IMR-90 (cell line): ENCODE results near the gene ROR2. TPM values are rescaled to one million over a fixed set of nuclear protein-coding genes. Genes with fewer than 3 reads are reported as not detected.

ENCODE experiments used
- ATAC-seq: fragments of 200-7000 bp; cut with Tn5 transposase; 2 replicates; pipeline ENCODE4 v1.9.1; 2020; ENCODE audit warnings: low read depth, mild to moderate bottlenecking, moderate library complexity
- BruUV-seq: library from RNA; stranded (reverse); fragments of 400-500 nt; replicated peaks from 2 replicates; lab custom pipeline; 2021; lab: Mats Ljungman, UMichigan
- CTCF ChIA-PET: fragments of 300-600 bp; formaldehyde crosslinking; extraction: SDS; loops from one replicate; lab custom pipeline; 2021; ENCODE audit warnings: antibody characterized with exemption; lab: Yijun Ruan, JAX
- POLR2A ChIA-PET: fragments of 300-600 bp; sonication (Branson Sonifier 250); formaldehyde crosslinking; loops from one replicate; lab custom pipeline; 2022; ENCODE audit warnings: antibody characterized with exemption; ENCODE audit not compliant: unreplicated experiment; lab: Charles Lee
- DNase-seq: peaks from one replicate; pipeline ENCODE4 v3.0.0; 2013
- H2AFZ ChIP-seq: replicated peaks from 2 replicates; pipeline ENCODE3; 2013; ENCODE audit warnings: low read length, mild to moderate bottlenecking; ENCODE audit not compliant: poor library complexity
- H2AK5ac ChIP-seq: 2 replicates; pipeline ENCODE4 v1.6.1; 2013; ENCODE audit warnings: low read depth, low read length, inconsistent platforms
- H2AK9ac ChIP-seq: replicated peaks from 2 replicates; pipeline ENCODE3; 2013; ENCODE audit warnings: mild to moderate bottlenecking, low read depth, low read length, moderate library complexity; ENCODE audit not compliant: poor library complexity
- H2BK120ac ChIP-seq: 2 replicates; pipeline ENCODE4 v1.6.1; 2013; ENCODE audit warnings: low read depth, low read length, inconsistent platforms
- H2BK15ac ChIP-seq: 3 replicates; pipeline ENCODE4 v1.6.1; 2013; ENCODE audit warnings: low read depth, low read length, inconsistent platforms
- H2BK20ac ChIP-seq: 2 replicates; pipeline ENCODE4 v1.6.1; 2013; ENCODE audit warnings: low read depth, mild to moderate bottlenecking, inconsistent platforms, low read length, moderate library complexity
- H2BK5ac ChIP-seq: 2 replicates; pipeline ENCODE4 v1.6.1; 2013; ENCODE audit warnings: mild to moderate bottlenecking, low read depth, low read length, inconsistent platforms; ENCODE audit not compliant: poor library complexity, severe bottlenecking
- H3K14ac ChIP-seq: replicated peaks from 2 replicates; pipeline ENCODE4 v1.6.1; 2013; ENCODE audit warnings: low read depth, low read length, inconsistent platforms
- H3K18ac ChIP-seq: 2 replicates; pipeline ENCODE4 v1.6.1; 2013; ENCODE audit warnings: low read depth, low read length, control low read depth
- H3K23ac ChIP-seq: 2 replicates; pipeline ENCODE4 v1.6.1; 2013; ENCODE audit warnings: low read depth, low read length, inconsistent platforms
- H3K27ac ChIP-seq: 2 replicates; pipeline ENCODE4 v1.5.1; 2013; ENCODE audit warnings: mild to moderate bottlenecking, control low read depth, low read length; ENCODE audit not compliant: insufficient read depth
- H3K27me3 ChIP-seq: 2 replicates; pipeline ENCODE4 v1.6.1; 2013; ENCODE audit warnings: low read length; ENCODE audit not compliant: control insufficient read depth, insufficient read depth
- H3K36me3 ChIP-seq: 2 replicates; pipeline ENCODE4 v1.6.1; 2013; ENCODE audit warnings: low read length, mixed read lengths; ENCODE audit not compliant: control insufficient read depth, insufficient read depth
- H3K4ac ChIP-seq: 2 replicates; pipeline ENCODE4 v1.6.1; 2013; ENCODE audit warnings: low read depth, low read length, inconsistent platforms
- H3K4me1 ChIP-seq: 2 replicates; pipeline ENCODE4 v1.6.1; 2013; ENCODE audit warnings: low read length, mixed read lengths; ENCODE audit not compliant: control insufficient read depth, insufficient read depth
- H3K4me2 ChIP-seq: 2 replicates; pipeline ENCODE4 v1.6.1; 2013; ENCODE audit warnings: low read depth, mild to moderate bottlenecking, control low read depth, low read length, moderate library complexity
- H3K4me3 ChIP-seq: 2 replicates; pipeline ENCODE4 v1.5.1; 2013; ENCODE audit warnings: low read depth, mild to moderate bottlenecking, control low read depth, low read length, moderate library complexity; ENCODE audit not compliant: insufficient read depth
- H3K56ac ChIP-seq: 2 replicates; pipeline ENCODE4 v1.6.1; 2013; ENCODE audit warnings: low read length, inconsistent platforms; ENCODE audit not compliant: insufficient read depth; ENCODE audit errors: extremely low read depth
- H3K79me1 ChIP-seq, 2 experiments: 2 replicates each; pipeline ENCODE4 v1.6.1; 2013; ENCODE audit warnings: low read length in 2 of 2, inconsistent platforms in 1 of 2, low read depth in 1 of 2
- H3K9ac ChIP-seq: 2 replicates; pipeline ENCODE4 v1.6.1; 2013; ENCODE audit warnings: low read depth, low read length, control low read depth
- H3K9me1 ChIP-seq: 2 replicates; pipeline ENCODE4 v1.6.1; 2013; ENCODE audit warnings: low read length, inconsistent platforms; ENCODE audit not compliant: insufficient read depth
- H3K9me3 ChIP-seq: 2 replicates; pipeline ENCODE4 v1.6.1; 2013; ENCODE audit warnings: low read length; ENCODE audit not compliant: control insufficient read depth, insufficient read depth
- H4K20me1 ChIP-seq: 2 replicates; pipeline ENCODE4 v1.6.1; 2013; ENCODE audit warnings: low read length, inconsistent platforms; ENCODE audit not compliant: insufficient read depth
- H4K5ac ChIP-seq: 2 replicates; pipeline ENCODE4 v1.6.1; 2013; ENCODE audit warnings: mild to moderate bottlenecking, low read depth, low read length, control low read depth
- H4K8ac ChIP-seq, 2 experiments: 2 replicates each; pipeline ENCODE4 v1.6.1; 2013; ENCODE audit warnings: low read depth in 2 of 2, low read length in 2 of 2, control low read depth in 1 of 2, inconsistent platforms in 1 of 2
- H4K91ac ChIP-seq: 2 replicates; pipeline ENCODE4 v1.6.1; 2013; ENCODE audit warnings: low read depth, low read length, inconsistent platforms; ENCODE audit not compliant: insufficient read depth
- CEBPB ChIP-seq: IDR thresholded peaks from 2 replicates; pipeline ENCODE4 v1.6.1; 2012; ENCODE audit warnings: low read depth, low read length, improper control_type of control experiment
- ELK1 ChIP-seq: fragments of 150-350 bp; IDR thresholded peaks from 2 replicates; pipeline ENCODE4 v1.6.1; 2016; ENCODE audit warnings: low read depth, mild to moderate bottlenecking, low read length, moderate library complexity, borderline replicate concordance
- NFE2L2 ChIP-seq: fragments of 150-350 bp; IDR thresholded peaks from 2 replicates; pipeline ENCODE4 v1.6.1; 2016; ENCODE audit warnings: low read depth, mild to moderate bottlenecking, low read length
- POLR2A ChIP-seq: IDR thresholded peaks from 2 replicates; pipeline ENCODE4 v1.6.1; 2012; ENCODE audit warnings: mild to moderate bottlenecking, low read depth, low read length
- RAD21 ChIP-seq: IDR thresholded peaks from 2 replicates; pipeline ENCODE4 v1.6.1; 2012; ENCODE audit warnings: low read length, improper control_type of control experiment
- RCOR1 ChIP-seq: IDR thresholded peaks from 2 replicates; pipeline ENCODE4 v1.6.1; 2012; ENCODE audit warnings: mild to moderate bottlenecking, low read length, improper control_type of control experiment; ENCODE audit not compliant: insufficient replicate concordance
- SMC3 ChIP-seq: fragments of 150-350 bp; IDR thresholded peaks from 2 replicates; pipeline ENCODE4 v1.6.1; 2016; ENCODE audit warnings: low read depth, mild to moderate bottlenecking, antibody characterized with exemption, low read length, moderate library complexity
- USF2 ChIP-seq: fragments of 150-350 bp; IDR thresholded peaks from 2 replicates; pipeline ENCODE4 v1.6.1; 2017; ENCODE audit warnings: mild to moderate bottlenecking, antibody characterized with exemption, low read length, low read depth
- WGBS, 2 experiments: methylation state at CpG; one replicate each; pipeline versions ENCODE4 v1.1.5 to v1.1.7; 2013; ENCODE audit warnings: missing lambda C conversion rate in 2 of 2; ENCODE audit not compliant: insufficient read length in 1 of 2; ENCODE audit errors: extremely low coverage in 2 of 2; 5-methylcytosine and 5-hydroxymethylcytosine counted together
- dilution Hi-C: fragments of 300-500 bp; cut with HindIII; formaldehyde crosslinking; loops from one replicate; pipeline ENCODE4 v1.14.3; 2018; ENCODE audit warnings: low sequenced_read_pairs; ENCODE audit not compliant: unreplicated experiment
- in situ Hi-C: fragments of 300-500 bp; cut with MboI; formaldehyde crosslinking; loops from 3 replicates; pipeline ENCODE4 v1.14.3; 2019; ENCODE audit warnings: low sequenced_read_pairs, inconsistent platforms, mixed read lengths
- intact Hi-C: fragments of 100-400 bp; cut with micrococcal nuclease; formaldehyde crosslinking; loops from 2 replicates; pipeline ENCODE4 v1.10.0; 2022
- polyA plus RNA-seq, 3 experiments: library from polyadenylated mRNA; depleted of rRNA; stranded (reverse); fragments of >200 nt; gene quantifications; 2 replicates each; pipeline ENCODE4 v1.2.3, GENCODE V29; 2012; ENCODE audit warnings: low replicate concordance in 1 of 3
- total RNA-seq: library from RNA; depleted of rRNA; stranded (reverse); fragments of >200 nt; gene quantifications from 2 replicates; pipeline ENCODE4 v1.2.3, GENCODE V29; 2012

ROR2 gene
- total and polyA plus RNA-seq, 2 of the 4 experiments (the other 2 are of a cell fraction), result 2.3 to 4.8 TPM

GRCh38 chr9:91889161-91889911, 60.7 kb downstream of the ROR2 start:
- no peaks in the 10 kb centered on the region for H3K27me3 ChIP-seq
- H3K4me2 ChIP-seq, result no peak overlapping the region
- no peaks in the 10 kb centered on the region for H3K79me1 ChIP-seq
- H4K5ac ChIP-seq, result no peak overlapping the region; the same call in 1 of the 2 replicates
- DNase-seq (no peak), ATAC-seq (no peak)
- 87% methylated on average over 7 of the region's 16 CpGs; no CpG with 5 or more reads in 1 of the 2 experiments for WGBS, 2 experiments
- no peak overlapping the region for H3K9ac ChIP-seq
- TF ChIP-seq CEBPB, result no peak
- TF ChIP-seq NFE2L2, result no peak
- no peak for TF ChIP-seq RCOR1
- TF ChIP-seq ELK1, result no peak
- TF ChIP-seq POLR2A, result no peak
- TF ChIP-seq SMC3, result no peak
- TF ChIP-seq USF2, result no peak
- no peak for TF ChIP-seq RAD21
- no peak overlapping the region for H2AK9ac ChIP-seq
- no peak overlapping the region for H2BK5ac ChIP-seq
- no peak overlapping the region for H3K14ac ChIP-seq
- H4K91ac ChIP-seq, result peak overlapping the region; percentile 37
- dilution Hi-C loops (no loop called here), in situ Hi-C loops (no loop called here), intact Hi-C loops (no loop called here)
- POLR2A ChIA-PET, result no interaction called here
- H2AK5ac ChIP-seq, result peak overlapping the region; percentile 54
- H3K36me3 ChIP-seq, result peaks cover 1% of the 10 kb centered on the region; the same call in 1 of the 2 replicates
- no peak overlapping the region; the same call in 1 of the 2 replicates for H3K4ac ChIP-seq
- H3K4me1 ChIP-seq, result peaks cover 23% of the 10 kb centered on the region; the same call in 1 of the 2 replicates
- H3K23ac ChIP-seq, result no peak overlapping the region
- H3K27ac ChIP-seq, result no peak overlapping the region
- no TSS peak for BruUV-seq
- H2BK15ac ChIP-seq, result peak overlapping the region; percentile 23; the same call in 2 of the 3 replicates
- H3K56ac ChIP-seq, result no peak overlapping the region
- CTCF ChIA-PET, result interaction anchor here (1.2 kb wide), 1 partner anchor 118 kb away, joined by 3 read pairs; no protein-coding TSS in a partner anchor
- H3K4me3 ChIP-seq, result no peak overlapping the region
- no peaks in the 10 kb centered on the region for H3K9me3 ChIP-seq
- H4K8ac ChIP-seq, result no peak overlapping the region
- H3K18ac ChIP-seq, result no peak overlapping the region; the same call in 1 of the 2 replicates
- H2BK120ac ChIP-seq, result peak overlapping the region; percentile 50; the same call in 1 of the 2 replicates
- H4K20me1 ChIP-seq, result no peaks in the 10 kb centered on the region
- no peak overlapping the region for H2BK20ac ChIP-seq
- peaks cover 3% of the 10 kb centered on the region; the same call in 1 of the 2 replicates for H3K9me1 ChIP-seq
- no peak overlapping the region for H2AFZ ChIP-seq
